HFF-Myc (cell line): ENCODE data around the gene PDS5A.
"Not testable (repeated sequence)": the region's sequence is repeated elsewhere in the genome, so short reads cannot be mapped to it uniquely, and the experiment has no call there.

Experiments used
- DNase-seq: peaks from one replicate; pipeline ENCODE4 v3.0.0-alpha.2; 2011; ENCODE audit warnings: low read depth; ENCODE audit errors: extremely low read depth
- H3K4me3 ChIP-seq: replicated peaks from 2 replicates; pipeline ENCODE4 v1.5.1; 2011; ENCODE audit warnings: low read depth, mild to moderate bottlenecking, control low read depth, low read length
- CTCF ChIP-seq: IDR thresholded peaks from 2 replicates; pipeline ENCODE4 v1.5.1; 2012; ENCODE audit warnings: mild to moderate bottlenecking, low read depth, low read length, control low read depth; ENCODE audit errors: missing control alignments

The PDS5A gene

DNA sequence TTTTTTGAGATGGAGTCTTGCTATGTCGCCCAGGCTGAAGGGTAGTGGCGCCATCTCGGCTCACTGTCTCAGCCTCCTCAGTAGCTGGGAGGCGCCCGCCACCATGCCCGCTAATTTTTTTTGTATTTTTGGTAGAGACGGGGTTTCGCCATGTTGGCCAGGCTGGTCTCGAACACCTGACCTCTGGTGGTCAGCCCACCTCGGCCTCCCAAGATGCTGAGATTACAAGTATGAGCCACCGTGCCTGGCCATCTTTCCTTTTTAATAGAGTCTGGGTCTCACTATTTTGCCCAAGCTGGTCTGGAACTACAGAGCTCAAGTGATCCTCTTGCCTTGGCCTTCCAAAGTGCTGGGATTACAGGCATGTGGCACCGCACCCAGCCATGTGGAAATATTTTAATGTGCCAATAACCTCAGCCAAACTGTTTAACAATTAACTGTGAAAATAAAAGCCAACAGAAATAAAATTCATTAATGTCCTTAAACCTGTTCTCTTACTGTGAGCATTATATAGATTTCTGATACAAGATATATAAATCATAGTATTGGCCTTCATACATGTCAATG is 16.3 kb downstream of the PDS5A start:
- no peak overlapping the region for H3K4me3 ChIP-seq
- DNase-seq = no peak
- no peak for TF ChIP-seq CTCF

DNA sequence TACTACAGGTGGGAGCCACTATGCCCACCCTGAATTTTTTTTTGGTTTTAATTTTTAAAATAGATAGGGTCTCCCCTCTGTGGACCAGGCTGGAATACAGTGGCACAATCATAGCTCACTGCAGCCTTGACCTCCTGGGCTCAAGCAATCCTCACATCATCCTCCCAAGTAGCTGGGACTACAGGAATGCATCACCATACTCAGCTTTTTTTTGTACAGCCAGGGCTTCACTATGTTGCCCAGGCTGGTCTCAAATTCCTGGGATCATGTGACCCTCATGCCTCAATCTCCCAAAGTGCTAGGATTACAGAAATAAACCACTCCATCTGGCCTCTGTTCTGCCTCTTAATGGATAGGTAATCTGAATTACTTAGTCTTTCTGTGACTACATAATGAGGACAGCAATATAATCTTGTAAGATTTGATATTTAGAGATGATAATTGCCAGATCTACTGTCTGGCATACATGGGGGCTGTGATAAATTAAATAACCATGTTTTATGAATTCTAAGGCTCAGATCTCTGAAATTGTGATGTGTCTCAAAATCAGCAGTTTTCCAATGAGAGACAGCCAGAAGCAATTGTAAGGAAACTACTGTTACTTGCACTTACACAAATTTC is 26.7 kb downstream of the PDS5A start:
- no peak overlapping the region for H3K4me3 ChIP-seq
- no peak for DNase-seq
- no peak for TF ChIP-seq CTCF

GRCh38 chr4:39947963-39948362 is 29.7 kb downstream of the PDS5A start:
- TF ChIP-seq CTCF = no peak
- DNase-seq = no peak
- no peak overlapping the region for H3K4me3 ChIP-seq

GRCh38 chr4:39947417-39947816 is 30.3 kb downstream of the PDS5A start:
- no peak for TF ChIP-seq CTCF

GRCh38 chr4:39944245-39944644 is 33.5 kb downstream of the PDS5A start:
- H3K4me3 ChIP-seq, DNase-seq: not testable (repeated sequence)

More at GRCh38 chr4:39947417-39947816, 30.3 kb downstream of the PDS5A start:
- no peak for DNase-seq
- no peak overlapping the region for H3K4me3 ChIP-seq

GRCh38 chr4:39942507-39942906 is 35.2 kb downstream of the PDS5A start:
- no peak for DNase-seq
- no peak for TF ChIP-seq CTCF
- H3K4me3 ChIP-seq = no peak overlapping the region

- DNase-seq = no peak
- no peak overlapping the region for H3K4me3 ChIP-seq
- no peak for TF ChIP-seq CTCF
Measured at GRCh38 chr4:39941682-39942217, 36.0 kb downstream of the PDS5A start.
